SK-N-SH treated with all-trans-retinoic acid at 6 μM for 48 hours (cell line): ENCODE measurements around the gene KRTAP12-3.
"Not testable (repeated sequence)": the region's sequence is repeated elsewhere in the genome, so short reads cannot be mapped to it uniquely, and the experiment has no call there.

Experiments used
- ATAC-seq: fragments of 200-7000 bp; cut with Tn5 transposase; 3 replicates; pipeline ENCODE4 v1.9.1; 2020; ENCODE audit warnings: mild to moderate bottlenecking, moderate library complexity
- ARNTL ChIP-seq: fragments of 450-650 bp; formaldehyde crosslinking; IDR thresholded peaks from 2 replicates; pipeline ENCODE4 v1.5.0; 2020; ENCODE audit warnings: low read depth, mild to moderate bottlenecking, moderate library complexity, borderline replicate concordance
- BACH2 ChIP-seq: fragments of 250-450 bp; sonication (Bioruptor Pico); IDR thresholded peaks from 2 replicates; pipeline ENCODE4 v1.9.0; 2021; ENCODE audit warnings: mild to moderate bottlenecking, borderline replicate concordance
- CSDC2 ChIP-seq: fragments of 250-450 bp; sonication (Bioruptor Pico); IDR thresholded peaks from 2 replicates; pipeline ENCODE4 v1.5.0; 2020; ENCODE audit warnings: mild to moderate bottlenecking, moderate library complexity
- ESRRG ChIP-seq: fragments of 250-450 bp; sonication (Bioruptor Pico); IDR thresholded peaks from 2 replicates; pipeline ENCODE4 v1.6.1; 2021; ENCODE audit warnings: mild to moderate bottlenecking
- GLIS3 ChIP-seq: fragments of 250-450 bp; sonication (Bioruptor Pico); IDR thresholded peaks from 2 replicates; pipeline ENCODE4 v1.5.0; 2020; ENCODE audit warnings: mild to moderate bottlenecking, moderate library complexity
- ISL1 ChIP-seq: fragments of 250-450 bp; sonication (Bioruptor Pico); IDR thresholded peaks from 2 replicates; pipeline ENCODE4 v2.1.2; 2022; ENCODE audit warnings: mild to moderate bottlenecking, moderate library complexity
- PPARA ChIP-seq: fragments of 250-450 bp; sonication (Bioruptor Pico); IDR thresholded peaks from 2 replicates; pipeline ENCODE4 v1.5.0; 2020; ENCODE audit warnings: mild to moderate bottlenecking, borderline replicate concordance
- RARB ChIP-seq: fragments of 250-450 bp; sonication (Bioruptor Pico); IDR thresholded peaks from 2 replicates; pipeline ENCODE4 v1.8.0; 2021; ENCODE audit warnings: mild to moderate bottlenecking, moderate library complexity
- SNAI2 ChIP-seq: fragments of 250-450 bp; sonication (Bioruptor Pico); IDR thresholded peaks from 2 replicates; pipeline ENCODE4 v1.5.0; 2020; ENCODE audit warnings: mild to moderate bottlenecking, moderate library complexity
- TCF4 ChIP-seq: fragments of 250-450 bp; sonication (Bioruptor Pico); IDR thresholded peaks from 2 replicates; pipeline ENCODE4 v1.8.0; 2021; ENCODE audit warnings: mild to moderate bottlenecking, moderate library complexity, borderline replicate concordance
- TOX ChIP-seq: fragments of 250-450 bp; sonication (Bioruptor Pico); IDR thresholded peaks from 2 replicates; pipeline ENCODE4 v1.8.0; 2021; ENCODE audit warnings: mild to moderate bottlenecking, moderate library complexity, borderline replicate concordance
- ZC3H10 ChIP-seq: fragments of 250-450 bp; sonication (Bioruptor Pico); IDR thresholded peaks from 2 replicates; pipeline ENCODE4 v1.5.1; 2021; ENCODE audit warnings: mild to moderate bottlenecking, moderate library complexity
- ZFP3 ChIP-seq: fragments of 250-450 bp; sonication (Bioruptor Pico); IDR thresholded peaks from 2 replicates; pipeline ENCODE4 v1.5.0; 2020; ENCODE audit warnings: mild to moderate bottlenecking, moderate library complexity
- ZFP30 ChIP-seq: fragments of 450-650 bp; formaldehyde crosslinking; IDR thresholded peaks from 2 replicates; pipeline ENCODE4 v1.5.0; 2022; ENCODE audit warnings: mild to moderate bottlenecking, moderate library complexity
- ZNF565 ChIP-seq: fragments of 450-650 bp; formaldehyde crosslinking; conservative IDR thresholded peaks from 2 replicates; pipeline ENCODE4 v1.5.0; 2020; ENCODE audit warnings: low read depth, mild to moderate bottlenecking, moderate library complexity
- ZNF70 ChIP-seq: fragments of 450-650 bp; formaldehyde crosslinking; IDR thresholded peaks from 2 replicates; pipeline ENCODE4 v1.5.0; 2020; ENCODE audit warnings: mild to moderate bottlenecking, moderate library complexity
- ZNF8 ChIP-seq: fragments of 450-650 bp; formaldehyde crosslinking; IDR thresholded peaks from 2 replicates; pipeline ENCODE4 v1.5.0; 2020; ENCODE audit warnings: mild to moderate bottlenecking, moderate library complexity
- TF ChIP-seq, protein P1 (sequence below): fragments of 250-450 bp; sonication (Bioruptor Pico); IDR thresholded peaks from 2 replicates; pipeline ENCODE4 v1.5.1; 2020; ENCODE audit warnings: low read depth, mild to moderate bottlenecking, moderate library complexity
- TF ChIP-seq, protein P2 (sequence below): fragments of 250-450 bp; sonication (Bioruptor Pico); IDR thresholded peaks from 2 replicates; pipeline ENCODE4 v1.8.0; 2021; ENCODE audit warnings: low read depth, mild to moderate bottlenecking, moderate library complexity, borderline replicate concordance
- TF ChIP-seq, protein P3 (sequence below): fragments of 250-450 bp; sonication (Bioruptor Pico); IDR thresholded peaks from 2 replicates; pipeline ENCODE4 v1.5.1; 2021; ENCODE audit warnings: mild to moderate bottlenecking, moderate library complexity
- TF ChIP-seq, protein P4 (sequence below): fragments of 250-450 bp; sonication (Bioruptor Pico); IDR thresholded peaks from 2 replicates; pipeline ENCODE4 v1.5.0; 2020; ENCODE audit warnings: mild to moderate bottlenecking, moderate library complexity

Gene KRTAP12-3

DNA sequence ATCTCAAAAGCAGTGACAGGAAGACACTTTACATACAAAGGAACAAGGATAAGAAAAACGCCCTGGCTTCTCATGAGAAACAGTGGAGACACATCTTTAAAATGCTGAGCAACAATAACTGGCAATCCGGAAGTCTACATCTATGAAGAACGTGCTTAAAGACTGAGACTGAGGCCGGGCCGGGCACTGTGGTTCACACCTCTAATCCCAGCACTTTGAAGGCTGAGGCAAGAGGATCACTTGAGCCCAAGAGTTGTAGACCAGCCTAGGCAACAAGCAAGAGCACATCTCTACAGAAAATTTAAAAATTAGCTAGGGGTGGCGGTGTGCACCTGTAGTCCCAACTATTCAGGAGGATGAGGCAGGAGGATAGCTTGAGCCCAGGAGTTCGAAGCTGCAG lies 26.3 kb downstream of the KRTAP12-3 start:
- ATAC-seq, result no peak
- TF ChIP-seq ZNF565 (CRISPR knock-in tag), result no peak
- no peak for TF ChIP-seq TCF4 (CRISPR knock-in tag)
- no peak for TF ChIP-seq ZNF8 (CRISPR knock-in tag)
- TF ChIP-seq, protein P1, sequence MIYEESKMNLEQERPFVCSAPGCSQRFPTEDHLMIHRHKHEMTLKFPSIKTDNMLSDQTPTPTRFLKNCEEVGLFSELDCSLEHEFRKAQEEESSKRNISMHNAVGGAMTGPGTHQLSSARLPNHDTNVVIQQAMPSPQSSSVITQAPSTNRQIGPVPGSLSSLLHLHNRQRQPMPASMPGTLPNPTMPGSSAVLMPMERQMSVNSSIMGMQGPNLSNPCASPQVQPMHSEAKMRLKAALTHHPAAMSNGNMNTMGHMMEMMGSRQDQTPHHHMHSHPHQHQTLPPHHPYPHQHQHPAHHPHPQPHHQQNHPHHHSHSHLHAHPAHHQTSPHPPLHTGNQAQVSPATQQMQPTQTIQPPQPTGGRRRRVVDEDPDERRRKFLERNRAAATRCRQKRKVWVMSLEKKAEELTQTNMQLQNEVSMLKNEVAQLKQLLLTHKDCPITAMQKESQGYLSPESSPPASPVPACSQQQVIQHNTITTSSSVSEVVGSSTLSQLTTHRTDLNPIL (CRISPR knock-in tag), result no peak
- no peak for TF ChIP-seq ZC3H10 (CRISPR knock-in tag)
- no peak for TF ChIP-seq CSDC2
- no peak for TF ChIP-seq PPARA (CRISPR knock-in tag)
- TF ChIP-seq ESRRG (CRISPR knock-in tag), result no peak
- no peak for TF ChIP-seq RARB (CRISPR knock-in tag)
- TF ChIP-seq, protein P2, sequence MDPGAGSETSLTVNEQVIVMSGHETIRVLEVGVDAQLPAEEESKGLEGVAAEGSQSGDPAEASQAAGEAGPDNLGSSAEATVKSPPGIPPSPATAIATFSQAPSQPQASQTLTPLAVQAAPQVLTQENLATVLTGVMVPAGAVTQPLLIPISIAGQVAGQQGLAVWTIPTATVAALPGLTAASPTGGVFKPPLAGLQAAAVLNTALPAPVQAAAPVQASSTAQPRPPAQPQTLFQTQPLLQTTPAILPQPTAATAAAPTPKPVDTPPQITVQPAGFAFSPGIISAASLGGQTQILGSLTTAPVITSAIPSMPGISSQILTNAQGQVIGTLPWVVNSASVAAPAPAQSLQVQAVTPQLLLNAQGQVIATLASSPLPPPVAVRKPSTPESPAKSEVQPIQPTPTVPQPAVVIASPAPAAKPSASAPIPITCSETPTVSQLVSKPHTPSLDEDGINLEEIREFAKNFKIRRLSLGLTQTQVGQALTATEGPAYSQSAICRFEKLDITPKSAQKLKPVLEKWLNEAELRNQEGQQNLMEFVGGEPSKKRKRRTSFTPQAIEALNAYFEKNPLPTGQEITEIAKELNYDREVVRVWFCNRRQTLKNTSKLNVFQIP, result no peak
- no peak for TF ChIP-seq ZFP3 (CRISPR knock-in tag)
- no peak for TF ChIP-seq TOX (CRISPR knock-in tag)
- TF ChIP-seq ZFP30 (CRISPR knock-in tag), result no peak
- TF ChIP-seq ZNF70 (CRISPR knock-in tag), result no peak
- no peak for TF ChIP-seq SNAI2 (CRISPR knock-in tag)
- TF ChIP-seq BACH2 (CRISPR knock-in tag), result no peak

DNA sequence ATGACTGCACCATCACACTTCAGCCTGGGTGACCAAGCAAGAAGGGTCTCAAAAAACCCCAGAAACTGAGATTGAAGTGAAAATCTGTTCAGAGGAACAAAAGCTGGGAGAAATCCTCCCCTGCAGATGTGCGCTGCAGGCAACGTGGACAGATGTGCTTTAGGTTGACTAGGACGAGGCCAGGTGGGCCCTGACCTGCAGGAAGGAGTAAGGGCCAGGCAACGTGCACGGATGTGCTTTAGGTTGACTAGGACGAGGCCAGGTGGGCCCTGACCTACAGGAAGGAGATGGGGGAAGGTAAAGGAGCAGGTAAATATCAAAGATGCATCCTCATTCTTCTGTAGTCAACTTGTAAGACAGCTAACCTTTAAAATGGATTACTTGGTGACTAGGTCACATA lies 26.8 kb downstream of the KRTAP12-3 start:
- no peak for ATAC-seq

DNA sequence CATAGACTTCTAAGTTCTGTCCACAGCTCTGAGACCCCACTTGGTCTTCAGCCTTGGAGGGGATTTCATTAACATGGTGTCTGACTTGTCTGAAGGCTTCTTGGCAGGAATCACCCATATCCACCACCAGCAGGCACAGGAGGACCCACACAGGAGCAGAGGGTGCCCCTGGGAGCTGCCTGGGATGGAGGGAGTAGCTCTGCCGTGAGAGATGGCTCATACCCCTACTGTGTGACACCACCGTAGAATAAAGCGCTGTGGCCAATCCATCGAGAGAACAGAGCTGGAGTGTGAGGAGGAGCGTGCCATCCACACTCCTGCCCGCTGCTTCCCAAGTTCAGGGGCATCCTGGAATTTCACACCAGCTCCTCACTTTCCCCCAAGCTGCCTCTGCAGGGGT lies 27.3 kb downstream of the KRTAP12-3 start:
- ATAC-seq, result not testable (repeated sequence)

More for the DNA sequence above, 26.8 kb downstream of the KRTAP12-3 start:
- TF ChIP-seq ZNF70 (CRISPR knock-in tag), result no peak
- TF ChIP-seq, protein P3, sequence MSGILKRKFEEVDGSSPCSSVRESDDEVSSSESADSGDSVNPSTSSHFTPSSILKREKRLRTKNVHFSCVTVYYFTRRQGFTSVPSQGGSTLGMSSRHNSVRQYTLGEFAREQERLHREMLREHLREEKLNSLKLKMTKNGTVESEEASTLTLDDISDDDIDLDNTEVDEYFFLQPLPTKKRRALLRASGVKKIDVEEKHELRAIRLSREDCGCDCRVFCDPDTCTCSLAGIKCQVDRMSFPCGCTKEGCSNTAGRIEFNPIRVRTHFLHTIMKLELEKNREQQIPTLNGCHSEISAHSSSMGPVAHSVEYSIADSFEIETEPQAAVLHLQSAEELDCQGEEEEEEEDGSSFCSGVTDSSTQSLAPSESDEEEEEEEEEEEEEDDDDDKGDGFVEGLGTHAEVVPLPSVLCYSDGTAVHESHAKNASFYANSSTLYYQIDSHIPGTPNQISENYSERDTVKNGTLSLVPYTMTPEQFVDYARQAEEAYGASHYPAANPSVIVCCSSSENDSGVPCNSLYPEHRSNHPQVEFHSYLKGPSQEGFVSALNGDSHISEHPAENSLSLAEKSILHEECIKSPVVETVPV (CRISPR knock-in tag), result no peak
- TF ChIP-seq ZC3H10 (CRISPR knock-in tag), result no peak
- TF ChIP-seq ISL1, result no peak
- no peak for TF ChIP-seq RARB (CRISPR knock-in tag)
- no peak for TF ChIP-seq ZNF565 (CRISPR knock-in tag)
- TF ChIP-seq ZFP3 (CRISPR knock-in tag), result no peak
- TF ChIP-seq GLIS3 (CRISPR knock-in tag), result no peak

DNA sequence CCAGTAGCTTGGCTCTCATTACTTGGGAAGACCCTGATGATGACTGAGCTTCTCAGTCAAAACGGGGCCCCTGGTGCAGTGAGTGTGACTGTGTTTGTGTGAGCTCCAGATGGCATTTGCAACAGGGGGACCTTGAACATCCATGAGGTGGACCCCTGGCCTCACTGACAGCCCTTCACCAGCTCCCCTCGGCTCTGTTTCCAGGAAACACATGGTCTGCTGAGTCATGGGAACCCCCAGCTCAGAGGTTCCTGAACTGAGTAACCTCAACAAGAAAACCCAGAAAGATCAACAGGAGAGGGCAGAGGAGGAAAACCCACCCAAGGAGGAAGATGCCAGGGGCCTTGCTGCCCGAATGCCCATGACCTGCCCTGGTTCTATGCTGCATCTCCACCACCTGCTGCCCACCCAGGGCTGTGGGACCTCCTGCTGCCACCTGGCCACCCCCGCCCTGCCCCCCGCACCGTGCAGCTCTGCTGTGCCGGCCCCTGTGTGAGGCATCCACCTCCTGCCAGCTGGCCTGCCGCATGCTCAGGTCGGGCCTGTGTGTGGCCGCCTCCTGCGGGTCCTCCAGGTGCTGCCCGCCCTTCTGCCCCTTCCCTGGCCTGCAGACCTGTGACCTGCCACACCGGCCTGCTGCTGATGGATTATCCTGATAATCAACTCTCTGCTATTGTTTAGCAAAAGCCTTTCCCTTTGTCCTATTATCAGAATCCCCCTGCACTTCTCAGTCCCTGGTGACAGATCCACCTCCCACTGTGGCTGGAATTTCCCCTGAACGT lies 28.5 kb downstream of the KRTAP12-3 start:
- no peak for ATAC-seq
- TF ChIP-seq SNAI2 (CRISPR knock-in tag) (no peak), ARNTL (CRISPR knock-in tag) (no peak), TCF4 (CRISPR knock-in tag) (no peak), CSDC2 (no peak), PPARA (CRISPR knock-in tag) (no peak), ZFP30 (CRISPR knock-in tag) (no peak), BACH2 (CRISPR knock-in tag) (no peak), ISL1 (no peak)
- TF ChIP-seq, protein P3 (CRISPR knock-in tag), result no peak
- TF ChIP-seq, protein P4, sequence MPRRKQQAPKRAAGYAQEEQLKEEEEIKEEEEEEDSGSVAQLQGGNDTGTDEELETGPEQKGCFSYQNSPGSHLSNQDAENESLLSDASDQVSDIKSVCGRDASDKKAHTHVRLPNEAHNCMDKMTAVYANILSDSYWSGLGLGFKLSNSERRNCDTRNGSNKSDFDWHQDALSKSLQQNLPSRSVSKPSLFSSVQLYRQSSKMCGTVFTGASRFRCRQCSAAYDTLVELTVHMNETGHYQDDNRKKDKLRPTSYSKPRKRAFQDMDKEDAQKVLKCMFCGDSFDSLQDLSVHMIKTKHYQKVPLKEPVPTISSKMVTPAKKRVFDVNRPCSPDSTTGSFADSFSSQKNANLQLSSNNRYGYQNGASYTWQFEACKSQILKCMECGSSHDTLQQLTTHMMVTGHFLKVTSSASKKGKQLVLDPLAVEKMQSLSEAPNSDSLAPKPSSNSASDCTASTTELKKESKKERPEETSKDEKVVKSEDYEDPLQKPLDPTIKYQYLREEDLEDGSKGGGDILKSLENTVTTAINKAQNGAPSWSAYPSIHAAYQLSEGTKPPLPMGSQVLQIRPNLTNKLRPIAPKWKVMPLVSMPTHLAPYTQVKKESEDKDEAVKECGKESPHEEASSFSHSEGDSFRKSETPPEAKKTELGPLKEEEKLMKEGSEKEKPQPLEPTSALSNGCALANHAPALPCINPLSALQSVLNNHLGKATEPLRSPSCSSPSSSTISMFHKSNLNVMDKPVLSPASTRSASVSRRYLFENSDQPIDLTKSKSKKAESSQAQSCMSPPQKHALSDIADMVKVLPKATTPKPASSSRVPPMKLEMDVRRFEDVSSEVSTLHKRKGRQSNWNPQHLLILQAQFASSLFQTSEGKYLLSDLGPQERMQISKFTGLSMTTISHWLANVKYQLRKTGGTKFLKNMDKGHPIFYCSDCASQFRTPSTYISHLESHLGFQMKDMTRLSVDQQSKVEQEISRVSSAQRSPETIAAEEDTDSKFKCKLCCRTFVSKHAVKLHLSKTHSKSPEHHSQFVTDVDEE, result no peak
- TF ChIP-seq, all 23 proteins: peak for 0
